ENCODE measurements around the gene PDE5A.

GRCh38 chr4:119592830-119593229, 35.8 kb downstream of the PDE5A start:
- TF ChIP-seq CTCF (conservative IDR thresholded peaks at IDR 0.05 in 1 of 2, IDR thresholded peaks at IDR 0.05 in 1 of 2; ENCODE audit: extremely low read depth in 1 of 2, insufficient read depth in 1 of 2, low read depth in 1 of 2, low read length in 2 of 2) (no peak), EZH2 (IDR thresholded peaks at IDR 0.05; ENCODE audit: borderline replicate concordance, low read length) (no peak)

All from mammary epithelial cell (primary cell).